ENCODE data around the gene PHOSPHO2.
A peak's percentile ranks its signal among the peaks of the same experiment; 100 is the strongest.

PHOSPHO2 gene

GRCh38 chr2:169694113-169694893 lies at the start of gene PHOSPHO2, which contains the start of gene CFAP210:
Gene PHOSPHO2, plus strand, starts transcription at chr2:169694469. Its CDS starts 6,503 bp downstream, at chr2:169700972.
Gene CFAP210, minus strand, starts transcription at chr2:169694405. Its CDS starts 78 bp downstream, at chr2:169694327.
- DNase-seq: peak; percentile 98

GRCh38 chr2:169647496-169647895 lies 46.8 kb upstream of the PHOSPHO2 start:
- no peak for DNase-seq

- DNase-seq: no peak
Observed at GRCh38 chr2:169649278-169649677, 45.0 kb upstream of the PHOSPHO2 start.

GRCh38 chr2:169653636-169654035 lies 40.6 kb upstream of the PHOSPHO2 start:
- DNase-seq: no peak

GRCh38 chr2:169656164-169656563 lies 38.1 kb upstream of the PHOSPHO2 start:
- DNase-seq: no peak

- no peak for DNase-seq
Observed at GRCh38 chr2:169658877-169659276, 35.4 kb upstream of the PHOSPHO2 start.

- DNase-seq: no peak
Observed at GRCh38 chr2:169659320-169659719, 34.9 kb upstream of the PHOSPHO2 start.

- no peak for DNase-seq
Observed at GRCh38 chr2:169661265-169661664, 33.0 kb upstream of the PHOSPHO2 start.

- DNase-seq: no peak
Observed at GRCh38 chr2:169662744-169663143, 31.5 kb upstream of the PHOSPHO2 start.

- DNase-seq: no peak
Observed at GRCh38 chr2:169663247-169663646, 31.0 kb upstream of the PHOSPHO2 start.

- no peak for DNase-seq
Observed at GRCh38 chr2:169664600-169664977, 29.7 kb upstream of the PHOSPHO2 start.

GRCh38 chr2:169664978-169665930 lies 29.0 kb upstream of the PHOSPHO2 start:
- no peak for DNase-seq

GRCh38 chr2:169667583-169667982 lies 26.7 kb upstream of the PHOSPHO2 start:
- DNase-seq: no peak

GRCh38 chr2:169670215-169670651 lies 24.0 kb upstream of the PHOSPHO2 start:
- DNase-seq: no peak

GRCh38 chr2:169670937-169671336 lies 23.3 kb upstream of the PHOSPHO2 start:
- DNase-seq: no peak

- DNase-seq: no peak
Observed at GRCh38 chr2:169672406-169672805, 21.9 kb upstream of the PHOSPHO2 start.

GRCh38 chr2:169673106-169673505 lies 21.2 kb upstream of the PHOSPHO2 start:
- DNase-seq: no peak

- DNase-seq: no peak
Observed at GRCh38 chr2:169673921-169674320, 20.3 kb upstream of the PHOSPHO2 start.

- no peak for DNase-seq
Observed at GRCh38 chr2:169676357-169676756, 17.9 kb upstream of the PHOSPHO2 start.

GRCh38 chr2:169676850-169677249 lies 17.4 kb upstream of the PHOSPHO2 start:
- DNase-seq: no peak

- no peak for DNase-seq
Observed at GRCh38 chr2:169683054-169683424, 11.2 kb upstream of the PHOSPHO2 start.

- no peak for DNase-seq
Observed at GRCh38 chr2:169683425-169684134, 10.7 kb upstream of the PHOSPHO2 start.

- DNase-seq: no peak
Observed at GRCh38 chr2:169684135-169684565, 10.1 kb upstream of the PHOSPHO2 start.

All from stimulated activated CD4-positive, alpha-beta T cell treated with anti-CD3 and anti-CD28 coated beads, Interleukin-4, amount 100 ng/mL, for 4 hours (primary cell).